ENCODE measurements around the gene RIMBP2.
"Not testable (repeated sequence)": the region's sequence is repeated elsewhere in the genome, so short reads cannot be mapped to it uniquely, and the experiment has no call there.

DNA sequence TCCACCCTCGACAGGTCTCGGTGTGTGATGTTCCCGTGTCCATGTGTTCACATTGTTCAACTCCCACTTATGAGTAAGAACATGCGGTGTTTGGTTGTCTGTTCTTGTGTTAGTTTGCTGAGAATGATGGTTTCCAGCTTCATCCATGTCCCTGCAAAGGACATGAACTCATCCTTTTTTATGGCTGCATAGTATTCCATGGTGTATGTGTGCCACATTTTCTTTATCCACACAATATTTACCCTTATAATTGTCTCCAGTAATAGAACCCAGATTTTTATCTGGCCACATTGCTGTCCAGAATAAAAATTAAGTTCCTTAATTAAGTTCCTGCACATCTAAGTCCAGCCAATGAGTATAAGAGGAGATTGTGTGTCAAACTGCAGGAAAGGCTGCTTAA, 22.3 kb upstream of the RIMBP2 start:
- TF ChIP-seq POLR2AphosphoS5 (IDR thresholded peaks at IDR 0.05; ENCODE audit: low read depth); CTCF (conservative IDR thresholded peaks at IDR 0.05; ENCODE audit: low read depth in 2 of 2); EZH2 (IDR thresholded peaks at IDR 0.05; ENCODE audit: low read depth, unreplicated experiment); REST (IDR thresholded peaks at IDR 0.05; ENCODE audit: unreplicated experiment); EZH2phosphoT487 (IDR thresholded peaks at IDR 0.05; ENCODE audit: unreplicated experiment): not testable (repeated sequence)
